Heart left ventricle (tissue), 13 donors: ENCODE data around the gene GYS1.

ENCODE experiments used
- CTCF ChIP-seq, 12 donors: fragments of 200-600 bp; sonication (generic) in 4 of 12; IDR thresholded peaks; one replicate each; pipeline versions ENCODE4 v1.5.0 to v1.8.0; 2018 to 2022; ENCODE audit warnings: antibody characterized with exemption in 12 of 12, mild to moderate bottlenecking in 5 of 12
- POLR2A ChIP-seq, 2 donors: fragments of 450-650 bp; IDR thresholded peaks; one replicate each; pipeline ENCODE4 v1.6.1; 2017; ENCODE audit warnings: antibody characterized with exemption in 2 of 2, mild to moderate bottlenecking in 2 of 2, moderate library complexity in 2 of 2
- donor health status: ischemic (EF 13 %, LVEDD 7.1; RV severe dilation, severe dysfunction).
- donor health status: DM: no; HTN: yes; CAD: no.
- donor health status: DM: no; HTN: no; CAD: no.
- donor health status: ischemic (EF 25% LVEDD 6.9; RV normal size, moderate dysfunction).
- donor health status: ischemic (EF 25% LVEDD 5.7; RV mildly dilated, moderate dysfunction).
- donor health status: ischemic (EF 35%, LVEDD 5.7; RV mildly dilated, moderate dysfunction).
- donor health status: nonischemic (EF 11% LVEDD 7.7; RV severe dilation, severe dysfunction).
- donor health status: DM: yes; HTN: yes; CAD: no.
- donor health status: PGD.
- donor health status: ischemic (EF 29% LVEDD 5.4; RV normal size, mild dysfunction).
- donor health status: nonischemic (EF 23%, LVEDD 6.1; RV moderate dilation, normal function).

GRCh38 chr19:48953990-48954594, 39.0 kb downstream of the GYS1 start:
- TF ChIP-seq CTCF (IDR thresholded peaks at IDR 0.05), result no peak
- TF ChIP-seq POLR2A (IDR thresholded peaks at IDR 0.05), result no peak
